A549 (cell line): Measurements from ENCODE around the gene COBLL1. TPM values are rescaled to one million over a fixed set of nuclear protein-coding genes. Genes with fewer than 3 reads are reported as not detected.

Source experiments
- ATAC-seq, 2 experiments: fragments of 200-7000 bp in 1 of 2; fragments of >200 bp in 1 of 2; cut with Nextera tagmentation in 1 of 2; cut with Tn5 transposase in 1 of 2; 3 replicates each; pipeline versions ENCODE4 v1.8.0 to v1.9.1; 2018 to 2020; ENCODE audit warnings: mild to moderate bottlenecking in 1 of 2, moderate library complexity in 1 of 2
- CTCF ChIA-PET: fragments of 300-600 bp; sonication (Branson Sonifier 250); formaldehyde crosslinking; extraction: SDS; loops from one replicate; lab custom pipeline; 2021; ENCODE audit warnings: antibody characterized with exemption, inconsistent platforms; lab: Yijun Ruan, JAX
- POLR2A ChIA-PET: fragments of 350-600 bp; formaldehyde crosslinking; extraction: SDS; loops from one replicate; lab custom pipeline; 2021; ENCODE audit warnings: antibody characterized with exemption, inconsistent platforms; lab: Yijun Ruan, JAX
- DNase-seq, 2 experiments: peaks; one replicate each; pipeline versions ENCODE4 v3.0.0 to v3.0.0-alpha.2; 2011 to 2016; ENCODE audit warnings: low read depth in 1 of 2, low spot score in 1 of 2
- FAIRE-seq: peaks from 2 replicates; lab custom pipeline; 2011; peaks lifted over from hg19 to GRCh38; lab: Jason Lieb, UNC
- H3K27ac ChIP-seq, 2 experiments: fragments of >200 bp; sonication (Bioruptor Twin); formaldehyde crosslinking; 3 replicates each; pipeline ENCODE4 v1.5.1; 2016 to 2017
- H3K4me1 ChIP-seq: fragments of >200 bp; sonication (Bioruptor Twin); formaldehyde crosslinking; 3 replicates; pipeline ENCODE4 v1.6.1; 2016
- H3K4me2 ChIP-seq: fragments of >200 bp; sonication (Bioruptor Twin); formaldehyde crosslinking; 3 replicates; pipeline ENCODE4 v1.6.1; 2016
- H3K4me3 ChIP-seq: fragments of >200 bp; sonication (Bioruptor Twin); formaldehyde crosslinking; 3 replicates; pipeline ENCODE4 v1.5.1; 2016
- H3K9me3 ChIP-seq: fragments of >200 bp; sonication (Bioruptor Twin); formaldehyde crosslinking; 3 replicates; pipeline ENCODE4 v1.6.1; 2016
- CEBPB ChIP-seq, 2 experiments: fragments of >200 bp in 1 of 2; sonication (Bioruptor Twin) in 1 of 2; formaldehyde crosslinking in 1 of 2; IDR thresholded peaks; 2 replicates each; pipeline ENCODE4 v1.6.1; 2012 to 2016
- CHD2 ChIP-seq: fragments of 150-350 bp; IDR thresholded peaks from 2 replicates; pipeline ENCODE4 v1.6.1; 2014; ENCODE audit warnings: low read length; ENCODE audit not compliant: partially characterized antibody
- EHF ChIP-seq: fragments of 250-450 bp; sonication (Bioruptor Pico); IDR thresholded peaks from 2 replicates; pipeline ENCODE4 v1.5.0; 2020; ENCODE audit warnings: mild to moderate bottlenecking
- EHMT2 ChIP-seq: fragments of 200-600 bp; sonication (generic); IDR thresholded peaks from 2 replicates; pipeline ENCODE4 v1.6.1; 2016; ENCODE audit warnings: antibody characterized with exemption, low read depth, mild to moderate bottlenecking, moderate library complexity
- FOSB ChIP-seq: fragments of 250-450 bp; sonication (Bioruptor Pico); IDR thresholded peaks from 2 replicates; pipeline ENCODE4 v1.5.0; 2020; ENCODE audit warnings: mild to moderate bottlenecking, moderate library complexity
- FOXS1 ChIP-seq: fragments of 250-450 bp; sonication (Bioruptor Pico); IDR thresholded peaks from 2 replicates; pipeline ENCODE4 v1.5.0; 2020; ENCODE audit warnings: mild to moderate bottlenecking, moderate library complexity
- HDAC2 ChIP-seq: fragments of 200-600 bp; sonication (generic); IDR thresholded peaks from 2 replicates; pipeline ENCODE4 v1.6.1; 2016
- HOXA7 ChIP-seq: fragments of 250-450 bp; sonication (Bioruptor Pico); IDR thresholded peaks from 2 replicates; pipeline ENCODE4 v1.5.0; 2020; ENCODE audit warnings: mild to moderate bottlenecking, moderate library complexity
- HOXB13 ChIP-seq: fragments of 250-450 bp; sonication (Bioruptor Pico); IDR thresholded peaks from 2 replicates; pipeline ENCODE4 v1.5.0; 2020; ENCODE audit warnings: low read depth, mild to moderate bottlenecking, moderate library complexity
- HOXB5 ChIP-seq: fragments of 250-450 bp; sonication (Bioruptor Pico); IDR thresholded peaks from 2 replicates; pipeline ENCODE4 v1.5.0; 2020; ENCODE audit warnings: mild to moderate bottlenecking, moderate library complexity
- JUNB ChIP-seq: fragments of >200 bp; sonication (Bioruptor Twin); formaldehyde crosslinking; IDR thresholded peaks from 2 replicates; pipeline ENCODE4 v1.6.1; 2016
- KDM1A ChIP-seq: fragments of 200-600 bp; sonication (generic); IDR thresholded peaks from 2 replicates; pipeline ENCODE4 v1.6.1; 2016; ENCODE audit warnings: low read depth, mild to moderate bottlenecking
- KDM5A ChIP-seq: fragments of 200-600 bp; sonication (generic); IDR thresholded peaks from 2 replicates; pipeline ENCODE4 v1.6.1; 2016; ENCODE audit warnings: antibody characterized with exemption, mild to moderate bottlenecking
- MYC ChIP-seq: IDR thresholded peaks from 2 replicates; pipeline ENCODE4 v1.6.1; 2012; ENCODE audit warnings: mild to moderate bottlenecking, inconsistent platforms, low read length, improper control_type of control experiment, borderline replicate concordance
- NPAS2 ChIP-seq: fragments of 250-450 bp; sonication (Bioruptor Pico); IDR thresholded peaks from 2 replicates; pipeline ENCODE4 v1.8.0; 2022; ENCODE audit warnings: mild to moderate bottlenecking, moderate library complexity, borderline replicate concordance
- NR3C1 ChIP-seq: fragments of >200 bp; sonication (Bioruptor Twin); formaldehyde crosslinking; IDR thresholded peaks from 3 replicates; pipeline ENCODE4 v1.6.1; 2017
- PHF8 ChIP-seq: fragments of 200-600 bp; sonication (generic); IDR thresholded peaks from 2 replicates; pipeline ENCODE4 v1.6.1; 2016; ENCODE audit warnings: low read depth, mild to moderate bottlenecking, antibody characterized with exemption, moderate library complexity, borderline replicate concordance
- POLR2A ChIP-seq: IDR thresholded peaks from 2 replicates; pipeline ENCODE4 v1.6.1; 2012; ENCODE audit warnings: mild to moderate bottlenecking, low read length
- RAD21 ChIP-seq, 2 experiments: fragments of >200 bp in 1 of 2; sonication (Bioruptor Twin) in 1 of 2; formaldehyde crosslinking in 1 of 2; IDR thresholded peaks in 1 of 2; conservative IDR thresholded peaks in 1 of 2; 2 replicates in 1 of 2; 3 replicates in 1 of 2; pipeline ENCODE4 v1.6.1; 2012 to 2018; ENCODE audit warnings: inconsistent platforms in 1 of 2
- RCOR1 ChIP-seq: fragments of 150-350 bp; IDR thresholded peaks from 2 replicates; pipeline ENCODE4 v1.6.1; 2014; ENCODE audit warnings: antibody characterized with exemption, low read length, low read depth
- RFX5 ChIP-seq: fragments of 450-650 bp; IDR thresholded peaks from 2 replicates; pipeline ENCODE4 v1.7.1; 2014; ENCODE audit warnings: antibody characterized with exemption, mild to moderate bottlenecking, moderate library complexity
- SREBF2 ChIP-seq: fragments of 450-650 bp; IDR thresholded peaks from 2 replicates; pipeline ENCODE4 v1.6.1; 2014; ENCODE audit warnings: mild to moderate bottlenecking, moderate library complexity
- TFCP2L1 ChIP-seq: fragments of 250-450 bp; sonication (Bioruptor Pico); IDR thresholded peaks from 2 replicates; pipeline ENCODE4 v1.5.0; 2021; ENCODE audit warnings: mild to moderate bottlenecking
- TP53 ChIP-seq: fragments of 250-450 bp; sonication (Bioruptor Pico); IDR thresholded peaks from 2 replicates; pipeline ENCODE4 v1.5.0; 2021; ENCODE audit warnings: mild to moderate bottlenecking, moderate library complexity
- WGBS: methylation state at CpG from one replicate; pipeline ENCODE4 v1.1.6; 2017; ENCODE audit errors: missing lambda C conversion rate; 5-methylcytosine and 5-hydroxymethylcytosine counted together
- polyA plus RNA-seq, 4 experiments: library from polyadenylated mRNA; depleted of rRNA in 3 of 4; stranded (reverse); fragments of >200 nt; fragmentation: RNase III in 1 of 4; extraction: RNeasy Plus Mini Kit Qiagen cat#74134 plus additional on column Dnase treatment in 1 of 4; gene quantifications; 2 replicates in 3 of 4; 3 replicates in 1 of 4; pipeline ENCODE4 v1.2.3, GENCODE V29; 2011 to 2017
- TF ChIP-seq, protein P1 (sequence below): fragments of 150-350 bp; IDR thresholded peaks from 2 replicates; pipeline ENCODE4 v1.6.1; 2014; ENCODE audit warnings: low read depth, mild to moderate bottlenecking, low read length
- TF ChIP-seq, protein P2 (sequence below): fragments of 450-650 bp; IDR thresholded peaks from 2 replicates; pipeline ENCODE4 v1.6.1; 2014; ENCODE audit warnings: antibody characterized with exemption
- TF ChIP-seq, protein P3 (sequence below): fragments of >200 bp; sonication (Bioruptor Twin); formaldehyde crosslinking; IDR thresholded peaks from 3 replicates; pipeline ENCODE4 v1.5.1; 2016

COBLL1 gene
- polyA plus RNA-seq, 2 of the 4 experiments (the other 2 are of a cell fraction) = 2.6 to 5.3 TPM

DNA sequence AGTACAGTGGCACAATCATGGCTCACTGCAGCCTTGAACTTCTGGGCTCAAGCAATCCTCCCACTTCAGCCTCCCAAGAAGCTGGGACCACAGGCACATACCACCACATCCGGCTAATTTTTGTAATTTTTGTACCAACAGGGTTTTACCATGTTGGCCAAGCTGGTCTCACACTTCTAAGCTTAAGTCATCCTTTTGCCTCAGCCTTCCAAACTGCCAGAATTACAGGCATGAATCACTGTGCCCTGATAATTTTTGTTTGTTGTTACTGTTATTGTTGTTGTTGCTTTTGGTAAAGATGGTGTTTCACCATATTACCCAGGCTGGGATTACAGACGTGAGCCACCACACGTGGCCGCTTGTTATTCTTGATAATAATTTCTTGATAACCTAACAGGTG is 10.5 kb upstream of the COBLL1 start:
- ChIA-PET POLR2A (no interaction called here), CTCF (interaction anchor here (2.9 kb wide), 1 partner anchor 10 kb away, joined by 10 read pairs; the partner anchor contains the start of gene COBLL1)
- H3K9me3 ChIP-seq = no peaks in the 10 kb centered on the region
- no peak for DNase-seq
- no peak for ATAC-seq
- no peak overlapping the region for H3K4me2 ChIP-seq
- TF ChIP-seq HOXA7 = no peak
- no peak for TF ChIP-seq EHF (CRISPR knock-in tag)
- no peak for TF ChIP-seq MYC
- TF ChIP-seq NPAS2 (CRISPR knock-in tag) = no peak
- TF ChIP-seq HOXB13 (CRISPR knock-in tag) = no peak
- no peak for TF ChIP-seq KDM5A
- no peak for TF ChIP-seq TP53
- TF ChIP-seq KDM1A = no peak
- TF ChIP-seq, protein P1, sequence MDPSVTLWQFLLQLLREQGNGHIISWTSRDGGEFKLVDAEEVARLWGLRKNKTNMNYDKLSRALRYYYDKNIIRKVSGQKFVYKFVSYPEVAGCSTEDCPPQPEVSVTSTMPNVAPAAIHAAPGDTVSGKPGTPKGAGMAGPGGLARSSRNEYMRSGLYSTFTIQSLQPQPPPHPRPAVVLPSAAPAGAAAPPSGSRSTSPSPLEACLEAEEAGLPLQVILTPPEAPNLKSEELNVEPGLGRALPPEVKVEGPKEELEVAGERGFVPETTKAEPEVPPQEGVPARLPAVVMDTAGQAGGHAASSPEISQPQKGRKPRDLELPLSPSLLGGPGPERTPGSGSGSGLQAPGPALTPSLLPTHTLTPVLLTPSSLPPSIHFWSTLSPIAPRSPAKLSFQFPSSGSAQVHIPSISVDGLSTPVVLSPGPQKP = no peak
- TF ChIP-seq HOXB5 (CRISPR knock-in tag) = no peak
- H3K4me1 ChIP-seq = no peaks in the 10 kb centered on the region
- WGBS = 93% methylated on average over 4 of the region's 4 CpGs
- H3K27ac ChIP-seq = no peak overlapping the region
- no peak for FAIRE-seq
- no peak overlapping the region for H3K4me3 ChIP-seq

DNA sequence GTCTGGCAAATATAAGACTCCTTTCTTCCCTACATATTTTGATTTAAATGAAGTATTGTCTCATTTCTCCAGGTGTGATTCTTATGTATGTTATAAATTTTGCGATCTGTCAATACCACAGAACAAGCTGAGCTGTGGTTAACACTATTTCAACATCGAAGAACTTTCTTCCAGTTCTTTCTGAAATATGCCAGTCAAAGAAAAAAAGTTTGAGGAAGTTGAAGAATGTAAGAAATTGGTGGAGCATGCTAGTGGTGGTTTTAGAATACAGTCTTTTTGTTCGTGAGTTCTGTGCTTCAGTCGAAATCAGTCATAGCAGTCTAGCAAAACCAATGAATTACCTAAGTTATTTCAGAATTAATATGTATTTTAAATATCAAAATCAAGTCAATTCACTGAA is 8.6 kb upstream of the COBLL1 start:
- WGBS = 81% methylated on average over 4 of the region's 4 CpGs
- H3K9me3 ChIP-seq = no peaks in the 10 kb centered on the region
- H3K4me1 ChIP-seq = no peaks in the 10 kb centered on the region
- no peak for DNase-seq
- H3K4me3 ChIP-seq = no peak overlapping the region
- CTCF ChIA-PET = no interaction called here
- ATAC-seq = no peak
- FAIRE-seq = no peak
- H3K4me2 ChIP-seq = no peak overlapping the region
- no peak overlapping the region for H3K27ac ChIP-seq
- POLR2A ChIA-PET = no interaction called here
- no peak for TF ChIP-seq CEBPB (IDR thresholded peaks at IDR 0.05)
- no peak for TF ChIP-seq KDM1A
- TF ChIP-seq, protein P2, sequence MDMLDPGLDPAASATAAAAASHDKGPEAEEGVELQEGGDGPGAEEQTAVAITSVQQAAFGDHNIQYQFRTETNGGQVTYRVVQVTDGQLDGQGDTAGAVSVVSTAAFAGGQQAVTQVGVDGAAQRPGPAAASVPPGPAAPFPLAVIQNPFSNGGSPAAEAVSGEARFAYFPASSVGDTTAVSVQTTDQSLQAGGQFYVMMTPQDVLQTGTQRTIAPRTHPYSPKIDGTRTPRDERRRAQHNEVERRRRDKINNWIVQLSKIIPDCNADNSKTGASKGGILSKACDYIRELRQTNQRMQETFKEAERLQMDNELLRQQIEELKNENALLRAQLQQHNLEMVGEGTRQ = no peak
- no peak for TF ChIP-seq FOXS1 (CRISPR knock-in tag)
- TF ChIP-seq HDAC2 = no peak
- no peak for TF ChIP-seq RCOR1
- TF ChIP-seq POLR2A = no peak
- TF ChIP-seq, all 56 proteins: peak for 0

GRCh38 chr2:164849506-164849905 is 7.9 kb upstream of the COBLL1 start:
- H3K27ac ChIP-seq = no peak overlapping the region
- no peak overlapping the region for H3K4me2 ChIP-seq
- FAIRE-seq (no peak), ATAC-seq (no peak), DNase-seq (no peak)
- 92% methylated on average over 1 of the region's 1 CpG for WGBS
- no peak for TF ChIP-seq KDM5A
- no peak for TF ChIP-seq SREBF2
- TF ChIP-seq RFX5 = no peak
- TF ChIP-seq JUNB = no peak
- no peak for TF ChIP-seq RAD21 (conservative IDR thresholded peaks at IDR 0.05 in 1 of 2, IDR thresholded peaks at IDR 0.05 in 1 of 2)
- TF ChIP-seq EHMT2 = no peak
- no peak for TF ChIP-seq CEBPB (IDR thresholded peaks at IDR 0.05)
- no peak for TF ChIP-seq NR3C1
- no peak for TF ChIP-seq TFCP2L1
- TF ChIP-seq, protein P3, sequence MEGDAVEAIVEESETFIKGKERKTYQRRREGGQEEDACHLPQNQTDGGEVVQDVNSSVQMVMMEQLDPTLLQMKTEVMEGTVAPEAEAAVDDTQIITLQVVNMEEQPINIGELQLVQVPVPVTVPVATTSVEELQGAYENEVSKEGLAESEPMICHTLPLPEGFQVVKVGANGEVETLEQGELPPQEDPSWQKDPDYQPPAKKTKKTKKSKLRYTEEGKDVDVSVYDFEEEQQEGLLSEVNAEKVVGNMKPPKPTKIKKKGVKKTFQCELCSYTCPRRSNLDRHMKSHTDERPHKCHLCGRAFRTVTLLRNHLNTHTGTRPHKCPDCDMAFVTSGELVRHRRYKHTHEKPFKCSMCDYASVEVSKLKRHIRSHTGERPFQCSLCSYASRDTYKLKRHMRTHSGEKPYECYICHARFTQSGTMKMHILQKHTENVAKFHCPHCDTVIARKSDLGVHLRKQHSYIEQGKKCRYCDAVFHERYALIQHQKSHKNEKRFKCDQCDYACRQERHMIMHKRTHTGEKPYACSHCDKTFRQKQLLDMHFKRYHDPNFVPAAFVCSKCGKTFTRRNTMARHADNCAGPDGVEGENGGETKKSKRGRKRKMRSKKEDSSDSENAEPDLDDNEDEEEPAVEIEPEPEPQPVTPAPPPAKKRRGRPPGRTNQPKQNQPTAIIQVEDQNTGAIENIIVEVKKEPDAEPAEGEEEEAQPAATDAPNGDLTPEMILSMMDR = no peak
- no peak for TF ChIP-seq PHF8
- no peak for TF ChIP-seq FOSB (CRISPR knock-in tag)
- TF ChIP-seq CHD2 = no peak
- no peaks in the 10 kb centered on the region for H3K9me3 ChIP-seq
- ChIA-PET POLR2A (no interaction called here), CTCF (no interaction called here)
- no peak overlapping the region for H3K4me3 ChIP-seq
- no peaks in the 10 kb centered on the region for H3K4me1 ChIP-seq
